ENCODE measurements around the gene GATB. TPM values are rescaled to one million over a fixed set of nuclear protein-coding genes. Genes with fewer than 3 reads are reported as not detected.

The GATB gene
- polyA plus RNA-seq, 1 donor (not counting 4 experiments of a cell fraction or from before 2014, with no cell fraction given): 31.0 TPM

DNA sequence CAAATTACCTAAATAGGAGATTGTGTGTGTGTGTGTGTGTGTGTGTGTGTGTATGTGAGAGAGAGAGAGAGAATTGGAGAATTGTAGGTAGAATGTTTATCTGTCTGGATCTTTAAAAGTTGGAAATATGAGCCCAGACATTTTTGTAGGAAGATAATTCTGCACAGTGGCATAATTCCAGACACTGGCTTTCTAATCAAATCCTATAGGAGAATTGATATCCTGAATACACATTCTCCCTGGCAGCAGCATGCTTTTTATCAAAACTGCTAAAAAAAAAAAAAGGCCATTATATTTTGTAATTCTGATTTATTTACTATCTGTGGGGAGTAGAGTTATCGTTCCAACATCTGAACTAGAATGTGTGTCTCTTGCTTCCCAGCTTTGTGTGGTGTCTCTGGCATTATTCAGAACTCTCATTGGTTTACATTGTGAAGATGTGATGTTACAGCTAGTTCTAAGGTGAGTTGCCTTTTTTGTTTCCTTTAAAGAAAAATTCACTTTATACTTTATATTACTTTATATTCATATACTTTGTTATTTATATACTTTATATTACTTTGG lies 122.4 kb downstream of the GATB start:
- Histone ChIP-seq H2AFZ (ENCODE audit: control insufficient read depth, low read length) (no peak overlapping the region), H4K20me1 (ENCODE audit: control insufficient read depth, extremely low read depth, insufficient read depth, low read length) (no peaks in the 10 kb centered on the region), H3K4me1 (ENCODE audit: control insufficient read depth, extremely low read depth, insufficient read depth, low read length) (peaks cover 4% of the 10 kb centered on the region), H3K9me3 (ENCODE audit: control insufficient read depth, low read depth, low read length) (no peaks in the 10 kb centered on the region), H3K9me1 (ENCODE audit: control insufficient read depth, extremely low read depth, insufficient read depth, low read length) (no peaks in the 10 kb centered on the region), H3K9ac (ENCODE audit: control insufficient read depth, extremely low read depth, insufficient read depth, low read length) (no peak overlapping the region), H3K27ac (ENCODE audit: control insufficient read depth, insufficient read depth, low read length) (no peak overlapping the region), H3K79me2 (ENCODE audit: control insufficient read depth, insufficient read depth, low read length) (no peaks in the 10 kb centered on the region), H3K4me3 (ENCODE audit: control insufficient read depth in 2 of 3, extremely low read depth in 1 of 3, insufficient read depth in 2 of 3, low read depth in 1 of 3, low read length in 3 of 3) (no peak overlapping the region), H3K4me2 (ENCODE audit: control insufficient read depth, extremely low read depth, insufficient read depth, low read depth, low read length) (no peak overlapping the region), H3K36me3 (ENCODE audit: control insufficient read depth in 2 of 2, extremely low read depth in 1 of 2, insufficient read depth in 2 of 2, low read length in 2 of 2) (peaks cover 5 to 8% of the 10 kb centered on the region in 2 experiments), H3K27me3 (ENCODE audit: control insufficient read depth, extremely low read depth, insufficient read depth, low read length) (no peaks in the 10 kb centered on the region)
- dilution Hi-C loops (cut with MboI; ENCODE audit: extremely low pct_ligation_motif_present, low sequenced_read_pairs): no loop called here
- DNase-seq (ENCODE audit: low read depth, low spot score) (no peak), FAIRE-seq (no peak)
- TF ChIP-seq EZH2 (IDR thresholded peaks at IDR 0.05; ENCODE audit: low read length): no peak
- TF ChIP-seq, protein P1, sequence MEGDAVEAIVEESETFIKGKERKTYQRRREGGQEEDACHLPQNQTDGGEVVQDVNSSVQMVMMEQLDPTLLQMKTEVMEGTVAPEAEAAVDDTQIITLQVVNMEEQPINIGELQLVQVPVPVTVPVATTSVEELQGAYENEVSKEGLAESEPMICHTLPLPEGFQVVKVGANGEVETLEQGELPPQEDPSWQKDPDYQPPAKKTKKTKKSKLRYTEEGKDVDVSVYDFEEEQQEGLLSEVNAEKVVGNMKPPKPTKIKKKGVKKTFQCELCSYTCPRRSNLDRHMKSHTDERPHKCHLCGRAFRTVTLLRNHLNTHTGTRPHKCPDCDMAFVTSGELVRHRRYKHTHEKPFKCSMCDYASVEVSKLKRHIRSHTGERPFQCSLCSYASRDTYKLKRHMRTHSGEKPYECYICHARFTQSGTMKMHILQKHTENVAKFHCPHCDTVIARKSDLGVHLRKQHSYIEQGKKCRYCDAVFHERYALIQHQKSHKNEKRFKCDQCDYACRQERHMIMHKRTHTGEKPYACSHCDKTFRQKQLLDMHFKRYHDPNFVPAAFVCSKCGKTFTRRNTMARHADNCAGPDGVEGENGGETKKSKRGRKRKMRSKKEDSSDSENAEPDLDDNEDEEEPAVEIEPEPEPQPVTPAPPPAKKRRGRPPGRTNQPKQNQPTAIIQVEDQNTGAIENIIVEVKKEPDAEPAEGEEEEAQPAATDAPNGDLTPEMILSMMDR (optimal IDR thresholded peaks at IDR 0.05 in 1 of 3, IDR thresholded peaks at IDR 0.05 in 1 of 3, conservative IDR thresholded peaks at IDR 0.05 in 1 of 3; ENCODE audit: extremely low read depth in 1 of 3, insufficient read depth in 2 of 3, low read length in 3 of 3): no peak

DNA sequence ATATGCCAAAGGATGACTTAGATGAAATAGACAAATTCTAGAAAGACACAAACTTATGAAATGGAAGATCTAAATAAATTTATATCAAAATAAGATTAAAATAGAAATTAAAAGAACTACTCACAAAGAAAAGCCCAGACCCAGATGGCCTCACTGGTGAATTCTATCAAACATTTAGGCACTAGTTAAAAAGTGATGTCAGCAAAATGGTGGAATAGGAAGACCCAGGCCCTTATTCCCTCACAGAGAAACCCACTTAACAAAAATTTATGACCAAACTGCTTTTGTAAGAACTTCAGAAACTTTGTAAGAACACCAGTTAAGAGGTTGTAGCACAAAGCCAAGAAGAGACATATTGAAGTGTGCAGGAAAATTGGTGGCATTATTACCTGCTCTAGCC lies 129.5 kb downstream of the GATB start:
- no peak overlapping the region for H3K4me3 ChIP-seq (ENCODE audit: control insufficient read depth in 2 of 3, extremely low read depth in 1 of 3, insufficient read depth in 2 of 3, low read depth in 1 of 3, low read length in 3 of 3)
- dilution Hi-C loops (cut with MboI; ENCODE audit: extremely low pct_ligation_motif_present, low sequenced_read_pairs): no loop called here
- H2AFZ ChIP-seq (ENCODE audit: control insufficient read depth, low read length): no peak overlapping the region
- no peak overlapping the region for H3K27ac ChIP-seq (ENCODE audit: control insufficient read depth, insufficient read depth, low read length)
- no peak overlapping the region for H3K9ac ChIP-seq (ENCODE audit: control insufficient read depth, extremely low read depth, insufficient read depth, low read length)
- peaks cover 8% of the 10 kb centered on the region for H3K4me1 ChIP-seq (ENCODE audit: control insufficient read depth, extremely low read depth, insufficient read depth, low read length)
- H3K9me3 ChIP-seq (ENCODE audit: control insufficient read depth, low read depth, low read length): no peaks in the 10 kb centered on the region
- H3K9me1 ChIP-seq (ENCODE audit: control insufficient read depth, extremely low read depth, insufficient read depth, low read length): no peaks in the 10 kb centered on the region
- FAIRE-seq (no peak), DNase-seq (ENCODE audit: low read depth, low spot score) (no peak)
- TF ChIP-seq EZH2 (IDR thresholded peaks at IDR 0.05; ENCODE audit: low read length): no peak
- TF ChIP-seq, protein P1 (optimal IDR thresholded peaks at IDR 0.05 in 1 of 3, IDR thresholded peaks at IDR 0.05 in 1 of 3, conservative IDR thresholded peaks at IDR 0.05 in 1 of 3; ENCODE audit: extremely low read depth in 1 of 3, insufficient read depth in 2 of 3, low read length in 3 of 3): no peak
- H3K4me2 ChIP-seq (ENCODE audit: control insufficient read depth, extremely low read depth, insufficient read depth, low read depth, low read length): no peak overlapping the region
- H4K20me1 ChIP-seq (ENCODE audit: control insufficient read depth, extremely low read depth, insufficient read depth, low read length): no peaks in the 10 kb centered on the region
- H3K27me3 ChIP-seq (ENCODE audit: control insufficient read depth, extremely low read depth, insufficient read depth, low read length): no peaks in the 10 kb centered on the region
- peaks cover 0 to 6% of the 10 kb centered on the region in 2 experiments for H3K36me3 ChIP-seq (ENCODE audit: control insufficient read depth in 2 of 2, extremely low read depth in 1 of 2, insufficient read depth in 2 of 2, low read length in 2 of 2)
- H3K79me2 ChIP-seq (ENCODE audit: control insufficient read depth, insufficient read depth, low read length): no peaks in the 10 kb centered on the region

Measured in keratinocyte (primary cell).